Measurements from ENCODE around the gene GRXCR1. TPM values are rescaled to one million over a fixed set of nuclear protein-coding genes. Genes with fewer than 3 reads are reported as not detected.

GRXCR1 gene
- total RNA-seq = not detected

- no peak for ATAC-seq
Observed at GRCh38 chr4:42892413-42892812, at the start of gene GRXCR1. Gene GRXCR1 (plus strand): TSS chr4:42892713. CDS start chr4:42893267, 554 bp downstream.

- ATAC-seq = no peak
Observed at GRCh38 chr4:42843694-42844093, 48.8 kb upstream of the GRXCR1 start.

- no peak for ATAC-seq
Observed at GRCh38 chr4:42844422-42845070, 48.0 kb upstream of the GRXCR1 start.

- no peak for ATAC-seq
Observed at GRCh38 chr4:42845586-42845985, 46.9 kb upstream of the GRXCR1 start.

GRCh38 chr4:42855779-42856178 lies 36.7 kb upstream of the GRXCR1 start:
- no peak for ATAC-seq

- ATAC-seq = no peak
Observed at GRCh38 chr4:42865572-42866189, 26.8 kb upstream of the GRXCR1 start.

- ATAC-seq = no peak
Observed at GRCh38 chr4:42871261-42871660, 21.3 kb upstream of the GRXCR1 start.

- ATAC-seq = no peak
Observed at GRCh38 chr4:42871671-42872290, 20.7 kb upstream of the GRXCR1 start.

- no peak for ATAC-seq
Observed at GRCh38 chr4:42878863-42879262, 13.7 kb upstream of the GRXCR1 start.

GRCh38 chr4:42881253-42881652 lies 11.3 kb upstream of the GRXCR1 start:
- ATAC-seq = no peak

GRCh38 chr4:42891644-42892043 lies 869 bp upstream of the GRXCR1 start:
- ATAC-seq = no peak

GRCh38 chr4:42895452-42895851 lies 2.9 kb downstream of the GRXCR1 start:
- no peak for ATAC-seq

GRCh38 chr4:42904986-42905385 lies 12.5 kb downstream of the GRXCR1 start:
- no peak for ATAC-seq

GRCh38 chr4:42905591-42905990 lies 13.1 kb downstream of the GRXCR1 start:
- ATAC-seq = no peak

GRCh38 chr4:42906341-42906740 lies 13.8 kb downstream of the GRXCR1 start:
- ATAC-seq = no peak

- ATAC-seq = no peak
Observed at GRCh38 chr4:42906891-42907759, 14.6 kb downstream of the GRXCR1 start.

- no peak for ATAC-seq
Observed at GRCh38 chr4:42910459-42910858, 17.9 kb downstream of the GRXCR1 start.

- ATAC-seq = no peak
Observed at GRCh38 chr4:42914937-42915336, 22.4 kb downstream of the GRXCR1 start.

GRCh38 chr4:42915484-42915883 lies 23.0 kb downstream of the GRXCR1 start:
- peak; percentile 58 for ATAC-seq

GRCh38 chr4:42917296-42917695 lies 24.8 kb downstream of the GRXCR1 start:
- ATAC-seq = no peak

- no peak for ATAC-seq
Observed at GRCh38 chr4:42923431-42923830, 30.9 kb downstream of the GRXCR1 start.

GRCh38 chr4:42925921-42926320 lies 33.4 kb downstream of the GRXCR1 start:
- ATAC-seq = no peak

GRCh38 chr4:42927946-42928345 lies 35.4 kb downstream of the GRXCR1 start:
- ATAC-seq = no peak
